SK-MEL-5 (cell line): ENCODE results near the gene DPP3. TPM values are rescaled to one million over a fixed set of nuclear protein-coding genes. Genes with fewer than 3 reads are reported as not detected.
"Not testable (repeated sequence)": the region's sequence is repeated elsewhere in the genome, so short reads cannot be mapped to it uniquely, and the experiment has no call there.

Experiments used
- DNase-seq: peaks from one replicate; pipeline ENCODE4 v3.0.0-alpha.2; 2016; ENCODE audit warnings: low read depth, low spot score
- in situ Hi-C: cut with HindIII; loops from 2 replicates; pipeline ENCODE4 v1.10.0; 2016; ENCODE audit warnings: low sequenced_read_pairs, high pct_unique_total_duplicates, low pct_unique_long_range_greater_than_20kb
- polyA plus RNA-seq, 2 experiments: library from polyadenylated mRNA; depleted of rRNA; stranded (reverse); fragments of >200 nt; gene quantifications; 2 replicates each; pipeline ENCODE4 v1.2.3, GENCODE V29; 2015
- total RNA-seq: library from RNA; depleted of rRNA; stranded (reverse); fragments of >200 nt; shearing (Covaris generic); gene quantifications from 2 replicates; pipeline ENCODE4 v1.2.3, GENCODE V29; 2014; rRNA removed

Gene DPP3
- total RNA-seq = 40.9 and 43.5 TPM in 2 replicates
- 37.1 and 47.0 TPM in 2 replicates for polyA plus RNA-seq (2015; cell fraction: cytosol; rRNA removed)
- 36.2 and 40.5 TPM in 2 replicates for polyA plus RNA-seq (2015; cell fraction: nucleus; rRNA removed)

GRCh38 chr11:66480117-66480938, at the start of gene DPP3:
DPP3 (plus strand) TSS chr11:66480434; CDS start chr11:66482201, 1,767 bp downstream.
- in situ Hi-C loops = no loop called here
- DNase-seq = peak; percentile 91

GRCh38 chr11:66431287-66431686, 48.9 kb upstream of the DPP3 start:
- in situ Hi-C loops, DNase-seq: not testable (repeated sequence)

GRCh38 chr11:66431871-66432329, 48.3 kb upstream of the DPP3 start:
- DNase-seq, in situ Hi-C loops: not testable (repeated sequence)

GRCh38 chr11:66432597-66432996, 47.6 kb upstream of the DPP3 start:
- in situ Hi-C loops = no loop called here
- DNase-seq = no peak

GRCh38 chr11:66437979-66438503, 42.2 kb upstream of the DPP3 start:
- no peak for DNase-seq
- in situ Hi-C loops = no loop called here

GRCh38 chr11:66438504-66439466, 41.4 kb upstream of the DPP3 start, which contains the start of gene MRPL11:
MRPL11 (minus strand) TSS chr11:66438848; CDS start chr11:66438754, 94 bp downstream.
- in situ Hi-C loops = no loop called here
- DNase-seq = peak; percentile 91

GRCh38 chr11:66440101-66440939, 39.9 kb upstream of the DPP3 start:
- DNase-seq, in situ Hi-C loops: not testable (repeated sequence)

- in situ Hi-C loops, DNase-seq: not testable (repeated sequence)
These were observed 39.3 kb upstream of the DPP3 start for GRCh38 chr11:66440940-66441282.

GRCh38 chr11:66443602-66444001, 36.6 kb upstream of the DPP3 start:
- in situ Hi-C loops = no loop called here
- DNase-seq = peak; percentile 28

- in situ Hi-C loops = no loop called here
- no peak for DNase-seq
These were observed 33.2 kb upstream of the DPP3 start for GRCh38 chr11:66447012-66447411.

GRCh38 chr11:66448523-66448922, 31.7 kb upstream of the DPP3 start:
- in situ Hi-C loops = no loop called here
- no peak for DNase-seq

GRCh38 chr11:66450560-66450959, 29.7 kb upstream of the DPP3 start:
- no peak for DNase-seq
- in situ Hi-C loops = no loop called here

GRCh38 chr11:66451663-66452062, 28.6 kb upstream of the DPP3 start:
- DNase-seq = no peak
- in situ Hi-C loops = no loop called here

GRCh38 chr11:66454247-66454646, 26.0 kb upstream of the DPP3 start:
- no peak for DNase-seq
- in situ Hi-C loops = no loop called here

GRCh38 chr11:66454828-66455227, 25.4 kb upstream of the DPP3 start:
- in situ Hi-C loops = no loop called here
- DNase-seq = no peak

GRCh38 chr11:66457826-66458225, 22.4 kb upstream of the DPP3 start:
- in situ Hi-C loops = no loop called here
- DNase-seq = no peak
